Activated naive CD4-positive, alpha-beta T cell treated with anti-CD3 and anti-CD28 coated beads, Interleukin-2, amount 50 U/mL, for 24 hours (primary cell): ENCODE data around the gene STX3.
"Not testable (repeated sequence)": the region's sequence is repeated elsewhere in the genome, so short reads cannot be mapped to it uniquely, and the experiment has no call there.

ENCODE experiments used
- H3K27ac Mint-ChIP-seq: one replicate; pipeline ENCODE4 v1.8.0; 2021; ENCODE audit warnings: mild to moderate bottlenecking, mixed read lengths
- H3K27me3 Mint-ChIP-seq: one replicate; pipeline ENCODE4 v1.8.0; 2021; ENCODE audit warnings: mixed read lengths
- H3K36me3 Mint-ChIP-seq: one replicate; pipeline ENCODE4 v1.8.0; 2021; ENCODE audit warnings: mixed read lengths
- H3K4me1 Mint-ChIP-seq: one replicate; pipeline ENCODE4 v1.8.0; 2021; ENCODE audit warnings: mixed read lengths
- H3K4me3 Mint-ChIP-seq: one replicate; pipeline ENCODE4 v1.8.0; 2021; ENCODE audit warnings: mild to moderate bottlenecking, mixed read lengths
- H3K9me3 Mint-ChIP-seq: one replicate; pipeline ENCODE4 v1.8.0; 2021; ENCODE audit warnings: mixed read lengths

STX3 gene

DNA sequence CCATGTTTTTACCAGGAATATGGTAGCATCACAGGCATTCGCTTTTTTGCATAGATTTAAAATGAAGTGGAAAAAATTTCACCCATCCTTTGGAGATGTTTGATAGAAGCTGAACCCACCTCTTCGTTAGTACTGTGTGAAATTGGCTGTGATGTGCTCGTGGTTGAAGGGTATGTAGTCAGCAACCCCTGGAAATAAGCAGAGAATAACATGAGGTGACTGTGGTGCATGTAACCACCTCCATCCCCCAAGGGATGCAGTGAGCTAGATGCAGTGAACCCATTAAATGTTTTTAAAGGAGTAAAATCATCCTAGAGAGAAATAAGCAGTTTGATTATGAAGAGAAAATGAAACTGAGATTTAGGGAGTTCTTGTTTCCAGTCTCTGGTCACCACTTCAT is 74.2 kb downstream of the STX3 start:
- Mint-ChIP-seq H3K9me3 (no peaks in the 10 kb centered on the region), H3K4me3 (no peak overlapping the region), H3K27me3 (no peaks in the 10 kb centered on the region), H3K27ac (no peak overlapping the region), H3K36me3 (no peaks in the 10 kb centered on the region), H3K4me1 (no peaks in the 10 kb centered on the region)

DNA sequence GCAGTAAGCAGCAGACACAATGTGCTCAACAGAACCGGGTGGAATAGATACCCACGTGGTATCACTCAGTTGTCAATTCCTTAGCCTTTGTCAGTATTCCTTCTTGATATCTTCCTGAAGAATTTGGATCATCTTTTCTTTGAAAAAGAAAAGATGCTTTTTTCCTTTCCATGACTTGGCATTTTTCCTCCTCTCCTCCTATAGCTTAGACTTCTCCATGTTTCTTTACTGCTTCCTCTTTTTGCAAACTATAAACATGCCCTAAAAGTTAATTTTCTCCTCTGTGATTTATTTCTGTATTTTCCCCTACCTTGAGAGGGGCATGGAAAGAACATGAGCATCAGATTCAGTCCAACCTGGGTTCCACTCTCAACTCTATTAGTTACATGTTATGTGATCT is 78.4 kb downstream of the STX3 start:
- no peak overlapping the region for H3K4me3 Mint-ChIP-seq
- no peaks in the 10 kb centered on the region for H3K9me3 Mint-ChIP-seq
- H3K27ac Mint-ChIP-seq = no peak overlapping the region
- no peaks in the 10 kb centered on the region for H3K4me1 Mint-ChIP-seq
- no peaks in the 10 kb centered on the region for H3K36me3 Mint-ChIP-seq
- peaks cover 1% of the 10 kb centered on the region for H3K27me3 Mint-ChIP-seq

DNA sequence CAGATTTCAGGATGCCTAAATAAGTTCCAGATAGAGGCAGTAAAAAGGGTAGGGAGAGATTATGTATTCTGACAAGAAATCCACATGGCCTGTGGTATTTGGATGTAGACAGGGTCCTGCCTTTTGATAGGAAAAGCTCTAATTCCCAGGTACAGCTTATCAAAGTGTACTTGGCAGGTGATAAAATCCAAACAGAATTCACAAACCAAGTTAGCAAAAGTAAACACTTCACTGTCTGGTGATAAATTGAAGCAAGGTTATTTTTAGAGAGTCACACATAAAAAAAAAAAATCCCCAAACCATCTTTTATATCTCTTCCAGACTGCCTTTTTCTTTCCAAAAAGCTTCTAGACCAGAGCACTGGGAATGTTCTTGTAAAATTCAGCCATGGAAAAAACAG is 84.4 kb downstream of the STX3 start:
- Mint-ChIP-seq H3K36me3 (no peaks in the 10 kb centered on the region), H3K27me3 (peaks cover 1% of the 10 kb centered on the region), H3K27ac (no peak overlapping the region), H3K9me3 (no peaks in the 10 kb centered on the region), H3K4me1 (no peaks in the 10 kb centered on the region), H3K4me3 (no peak overlapping the region)

DNA sequence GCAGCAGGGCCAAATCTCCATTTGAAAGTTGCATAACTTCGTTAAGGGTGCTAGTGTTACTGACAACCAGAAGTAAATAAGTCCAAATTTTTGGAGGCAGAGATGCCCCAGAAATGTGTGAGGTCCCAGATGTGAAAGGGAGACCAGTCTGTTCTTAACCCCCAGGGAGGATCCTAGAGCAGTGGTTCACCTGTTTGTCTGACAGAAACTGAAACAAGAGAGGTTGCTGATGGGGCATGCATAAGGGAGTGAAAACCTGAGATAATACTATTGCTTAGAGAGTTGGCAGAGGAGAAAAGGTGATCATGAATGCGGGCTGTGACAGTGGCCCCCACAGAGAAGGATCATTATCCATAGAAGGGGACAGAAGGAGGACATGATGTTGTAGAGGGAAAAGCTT is 86.3 kb downstream of the STX3 start:
- H3K27me3 Mint-ChIP-seq = peaks cover 1% of the 10 kb centered on the region
- no peaks in the 10 kb centered on the region for H3K9me3 Mint-ChIP-seq
- H3K4me1 Mint-ChIP-seq = no peaks in the 10 kb centered on the region
- no peak overlapping the region for H3K27ac Mint-ChIP-seq
- no peak overlapping the region for H3K4me3 Mint-ChIP-seq
- no peaks in the 10 kb centered on the region for H3K36me3 Mint-ChIP-seq

DNA sequence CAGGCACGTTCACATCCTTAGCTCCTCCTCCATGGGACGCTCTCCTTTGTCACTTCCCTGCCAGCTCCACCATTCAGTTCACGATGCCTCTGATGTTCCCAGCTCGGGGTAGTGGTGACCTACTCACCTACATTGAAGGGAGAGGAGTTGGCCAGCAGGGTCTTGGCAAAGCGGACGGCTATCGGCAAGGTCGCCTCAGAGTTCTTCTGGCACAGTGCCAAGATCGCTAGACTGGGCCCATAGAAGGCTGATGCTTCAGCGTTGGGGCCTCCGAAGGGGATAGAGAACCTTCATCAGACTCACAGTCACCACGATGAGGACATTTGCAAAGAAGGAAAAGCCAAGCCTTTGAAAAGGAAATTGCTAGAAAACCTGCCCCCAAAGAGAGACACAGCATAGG is 87.1 kb downstream of the STX3 start:
- no peaks in the 10 kb centered on the region for H3K9me3 Mint-ChIP-seq
- H3K4me3 Mint-ChIP-seq = no peak overlapping the region
- H3K27me3 Mint-ChIP-seq = no peaks in the 10 kb centered on the region
- no peaks in the 10 kb centered on the region for H3K4me1 Mint-ChIP-seq
- H3K36me3 Mint-ChIP-seq = no peaks in the 10 kb centered on the region
- no peak overlapping the region for H3K27ac Mint-ChIP-seq

DNA sequence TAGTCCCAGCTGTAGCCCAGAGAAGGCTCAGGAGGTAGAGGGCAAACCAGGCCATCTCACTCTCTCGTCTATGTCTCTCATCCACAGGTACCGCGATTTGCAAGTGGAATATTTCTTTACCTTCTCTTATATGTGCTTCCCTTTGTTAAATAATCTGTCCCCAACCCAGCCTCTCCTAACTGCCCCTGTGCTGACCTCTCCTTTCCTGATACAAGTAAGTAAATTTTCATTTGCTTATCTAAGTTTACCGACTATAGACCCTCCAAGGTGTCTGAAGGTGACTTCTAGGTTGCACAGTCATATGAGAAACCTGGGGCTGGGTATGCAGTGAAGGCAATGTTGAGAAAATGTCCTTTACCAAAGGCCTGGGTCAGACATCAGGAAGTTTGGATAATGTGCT is 90.2 kb downstream of the STX3 start, which contains the start of gene CBLIF:
TSS of gene CBLIF (minus strand) at position 101 of the 400 bp plus-strand sequence. CDS start at position 55, 46 bp downstream.
- Mint-ChIP-seq H3K4me3 (no peak within 1 kb of the TSS), H3K36me3 (no peaks in the 10 kb centered on the region), H3K27me3 (no peaks in the 10 kb centered on the region), H3K9me3 (no peaks in the 10 kb centered on the region), H3K27ac (no peak within 1 kb of the TSS), H3K4me1 (no peaks in the 10 kb centered on the region)

DNA sequence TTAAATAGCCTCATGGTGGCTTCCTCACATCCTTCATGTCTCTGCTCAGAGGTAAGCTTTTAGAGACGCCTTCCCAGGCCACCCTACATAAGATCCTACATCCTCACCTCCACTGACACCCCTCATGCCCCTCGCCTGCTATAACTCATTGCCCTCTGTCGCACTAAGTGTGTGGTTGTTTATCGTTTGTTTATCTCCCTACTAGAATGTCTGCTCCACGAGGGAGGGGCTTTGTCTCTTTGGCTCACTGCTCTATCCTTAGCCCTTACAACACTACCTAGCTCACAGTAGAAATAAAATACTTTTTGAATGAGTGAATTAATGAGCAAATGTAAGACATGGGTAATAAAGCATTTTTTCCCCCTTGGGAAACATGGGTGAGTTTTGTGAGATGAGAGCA is 91.4 kb downstream of the STX3 start:
- Mint-ChIP-seq H3K27ac (no peak overlapping the region), H3K4me1 (no peaks in the 10 kb centered on the region), H3K36me3 (no peaks in the 10 kb centered on the region), H3K4me3 (no peak overlapping the region), H3K9me3 (no peaks in the 10 kb centered on the region), H3K27me3 (no peaks in the 10 kb centered on the region)

DNA sequence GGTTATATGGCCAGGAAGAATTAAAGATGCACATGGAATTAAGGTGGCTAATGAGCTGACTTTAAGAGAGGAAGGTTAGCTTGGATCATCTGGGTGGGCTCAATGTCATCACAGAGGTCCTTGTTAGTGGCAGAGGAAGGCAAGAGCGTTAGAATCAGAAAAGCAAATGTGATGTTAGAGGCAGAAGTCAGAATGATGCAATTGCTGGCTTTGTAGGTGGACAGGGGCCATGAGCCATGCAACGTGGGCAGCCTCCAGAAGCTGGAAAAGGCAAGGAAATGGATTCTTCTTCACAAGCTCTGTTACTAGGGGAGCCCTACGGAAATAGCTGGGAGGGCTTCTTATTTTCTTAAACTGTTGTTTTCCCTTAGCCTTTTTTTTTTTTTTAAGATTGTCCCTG is 92.5 kb downstream of the STX3 start:
- no peak overlapping the region for H3K27ac Mint-ChIP-seq
- H3K27me3 Mint-ChIP-seq = no peaks in the 10 kb centered on the region
- H3K9me3 Mint-ChIP-seq = no peaks in the 10 kb centered on the region
- no peaks in the 10 kb centered on the region for H3K4me1 Mint-ChIP-seq
- H3K4me3 Mint-ChIP-seq = no peak overlapping the region
- H3K36me3 Mint-ChIP-seq = no peaks in the 10 kb centered on the region

DNA sequence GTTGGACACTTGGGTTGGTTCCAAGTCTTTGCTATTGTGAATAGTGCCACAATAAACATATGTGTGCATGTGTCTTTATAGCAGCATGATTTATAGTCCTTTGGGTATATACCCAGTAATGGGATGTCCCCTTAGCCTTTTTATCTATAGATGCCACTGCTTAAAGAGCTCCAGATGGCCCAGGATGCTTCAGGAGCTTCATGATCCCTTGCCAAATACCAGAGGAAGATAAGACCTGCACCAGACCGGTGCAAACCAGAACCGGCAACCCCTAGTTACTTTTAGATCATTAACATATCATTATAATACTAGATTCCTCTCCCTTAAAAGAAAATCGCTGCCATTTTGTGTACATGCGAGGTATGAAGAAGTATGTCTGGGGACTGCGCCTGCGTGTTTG is 93.3 kb downstream of the STX3 start:
- not testable (repeated sequence) for H3K36me3 Mint-ChIP-seq, H3K27me3 Mint-ChIP-seq, H3K4me1 Mint-ChIP-seq, H3K9me3 Mint-ChIP-seq, H3K27ac Mint-ChIP-seq, H3K4me3 Mint-ChIP-seq

DNA sequence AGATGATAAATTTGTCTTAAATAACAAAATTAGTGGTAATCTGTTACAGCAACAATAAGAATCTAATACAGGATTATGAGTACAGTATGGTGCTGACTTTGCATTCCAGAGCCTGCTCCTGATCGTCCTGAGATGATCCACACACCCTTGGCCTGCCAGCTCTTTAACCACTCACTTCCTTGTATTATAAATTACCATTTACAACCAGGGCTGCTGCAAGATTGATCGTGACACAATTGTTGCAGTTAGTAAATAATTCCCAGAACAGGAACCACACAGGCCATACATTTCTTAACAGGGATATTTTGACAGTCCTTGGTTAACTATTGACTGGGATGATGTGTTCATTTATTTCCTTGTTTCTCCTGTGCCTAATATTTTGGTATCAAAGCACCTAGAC is 94.0 kb downstream of the STX3 start:
- Mint-ChIP-seq H3K27ac (no peak overlapping the region), H3K4me1 (no peaks in the 10 kb centered on the region), H3K27me3 (no peaks in the 10 kb centered on the region), H3K9me3 (no peaks in the 10 kb centered on the region), H3K4me3 (no peak overlapping the region), H3K36me3 (no peaks in the 10 kb centered on the region)

DNA sequence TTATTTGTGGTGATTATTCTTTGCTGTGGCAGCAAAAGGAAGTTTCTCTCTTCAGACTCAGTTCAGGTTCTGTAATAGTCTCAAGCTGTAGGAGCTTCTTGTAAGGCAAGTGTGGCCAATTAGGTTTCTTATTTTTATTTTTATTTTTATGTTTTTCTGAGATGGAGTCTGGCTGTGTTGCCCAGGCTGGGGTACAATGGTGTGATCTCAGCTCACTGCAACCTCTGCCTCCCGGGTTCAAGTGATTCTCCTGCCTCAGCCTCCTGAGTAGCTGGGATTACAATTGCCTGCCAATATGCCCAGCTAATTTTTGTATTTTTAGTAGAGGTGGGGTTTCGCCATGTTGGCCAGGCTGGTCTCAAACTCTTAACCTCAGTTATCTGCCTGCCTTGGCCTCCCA is 94.4 kb downstream of the STX3 start:
- not testable (repeated sequence) for H3K27ac Mint-ChIP-seq, H3K9me3 Mint-ChIP-seq, H3K4me3 Mint-ChIP-seq, H3K4me1 Mint-ChIP-seq, H3K27me3 Mint-ChIP-seq, H3K36me3 Mint-ChIP-seq

DNA sequence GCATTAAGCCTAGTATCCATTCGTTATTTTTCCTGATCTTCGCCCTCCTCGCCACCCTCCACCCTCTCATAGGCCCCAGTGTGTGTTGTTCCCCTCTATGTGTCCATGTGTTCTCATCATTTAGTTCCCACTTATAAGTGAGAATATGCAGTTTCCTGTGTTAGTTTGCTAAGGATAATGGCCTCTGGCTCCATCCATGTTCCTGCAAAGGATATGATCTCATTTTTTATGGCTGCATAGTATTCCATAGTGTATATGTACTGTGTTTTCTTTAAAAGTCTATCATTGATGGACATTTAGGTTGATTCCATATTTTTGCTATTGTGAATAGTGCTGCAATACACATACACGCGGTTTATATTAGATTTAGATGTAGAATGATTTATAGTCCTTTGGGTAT is 96.2 kb downstream of the STX3 start:
- not testable (repeated sequence) for H3K27ac Mint-ChIP-seq, H3K4me3 Mint-ChIP-seq, H3K9me3 Mint-ChIP-seq, H3K4me1 Mint-ChIP-seq, H3K36me3 Mint-ChIP-seq, H3K27me3 Mint-ChIP-seq

DNA sequence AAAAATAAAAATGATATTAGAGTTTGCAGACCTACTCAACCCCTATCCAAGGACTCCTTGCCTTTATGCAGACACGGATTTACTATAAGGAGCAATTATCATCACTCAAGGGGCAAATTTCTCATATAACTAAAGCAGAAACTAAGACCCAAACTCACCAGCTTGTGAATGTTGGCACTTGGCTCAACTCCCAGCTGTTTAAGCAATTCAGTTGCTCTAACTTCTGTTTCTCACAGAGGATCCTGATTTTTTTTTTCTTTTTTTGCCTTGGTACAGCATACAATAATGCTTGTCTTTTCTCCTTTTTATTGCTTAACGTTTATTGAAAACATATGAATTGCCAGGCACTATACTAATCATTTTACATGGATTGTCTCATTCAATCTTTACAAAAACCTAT is 99.7 kb downstream of the STX3 start:
- Mint-ChIP-seq H3K4me3 (no peak overlapping the region), H3K27me3 (peaks cover 5% of the 10 kb centered on the region), H3K27ac (no peak overlapping the region), H3K9me3 (no peaks in the 10 kb centered on the region), H3K36me3 (no peaks in the 10 kb centered on the region), H3K4me1 (peaks cover 13% of the 10 kb centered on the region)
